ENCODE results near the gene ADIPOR2.
A peak's percentile ranks its signal among the peaks of the same experiment; 100 is the strongest.

Gene ADIPOR2

GRCh38 chr12:1738446-1738845 lies 47.6 kb downstream of the ADIPOR2 start:
- peaks cover 12% of the 10 kb centered on the region for H3K4me1 ChIP-seq (ENCODE audit: insufficient read depth, poor library complexity, severe bottlenecking)
- no peak for DNase-seq (ENCODE audit: low spot score)
- no peak overlapping the region for H3K27ac ChIP-seq (ENCODE audit: poor library complexity, severe bottlenecking)
- H3K9me3 ChIP-seq (ENCODE audit: severe bottlenecking), result no peaks in the 10 kb centered on the region
- no peak for ATAC-seq (ENCODE audit: low read depth)
- H3K4me3 ChIP-seq (ENCODE audit: severe bottlenecking), result no peak overlapping the region
- peaks cover 3% of the 10 kb centered on the region for H3K36me3 ChIP-seq (ENCODE audit: low read depth)
- no peaks in the 10 kb centered on the region for H3K27me3 ChIP-seq (ENCODE audit: insufficient read depth, poor library complexity, severe bottlenecking)
- TF ChIP-seq CTCF (IDR thresholded peaks at IDR 0.05; ENCODE audit: poor library complexity, severe bottlenecking), result no peak

GRCh38 chr12:1739368-1739767 lies 48.5 kb downstream of the ADIPOR2 start:
- ATAC-seq (ENCODE audit: low read depth) (no peak), DNase-seq (ENCODE audit: low spot score) (no peak)
- no peaks in the 10 kb centered on the region for H3K9me3 ChIP-seq (ENCODE audit: severe bottlenecking)
- peaks cover 12% of the 10 kb centered on the region for H3K4me1 ChIP-seq (ENCODE audit: insufficient read depth, poor library complexity, severe bottlenecking)
- no peak for TF ChIP-seq CTCF (IDR thresholded peaks at IDR 0.05; ENCODE audit: poor library complexity, severe bottlenecking)
- no peak overlapping the region for H3K4me3 ChIP-seq (ENCODE audit: severe bottlenecking)
- H3K27ac ChIP-seq (ENCODE audit: poor library complexity, severe bottlenecking), result no peak overlapping the region
- H3K36me3 ChIP-seq (ENCODE audit: low read depth), result peaks cover 1% of the 10 kb centered on the region
- no peaks in the 10 kb centered on the region for H3K27me3 ChIP-seq (ENCODE audit: insufficient read depth, poor library complexity, severe bottlenecking)

GRCh38 chr12:1740161-1740948 lies 49.5 kb downstream of the ADIPOR2 start:
- no peak for ATAC-seq (ENCODE audit: low read depth)
- Histone ChIP-seq H3K36me3 (ENCODE audit: low read depth) (peaks cover 11% of the 10 kb centered on the region), H3K27me3 (ENCODE audit: insufficient read depth, poor library complexity, severe bottlenecking) (no peaks in the 10 kb centered on the region), H3K27ac (ENCODE audit: poor library complexity, severe bottlenecking) (no peak overlapping the region), H3K4me1 (ENCODE audit: insufficient read depth, poor library complexity, severe bottlenecking) (peaks cover 12% of the 10 kb centered on the region), H3K4me3 (ENCODE audit: severe bottlenecking) (no peak overlapping the region), H3K9me3 (ENCODE audit: severe bottlenecking) (peaks cover 3% of the 10 kb centered on the region)
- TF ChIP-seq CTCF (IDR thresholded peaks at IDR 0.05; ENCODE audit: poor library complexity, severe bottlenecking), result no peak
- no peak for DNase-seq (ENCODE audit: low spot score)

GRCh38 chr12:1741154-1741949 lies 50.5 kb downstream of the ADIPOR2 start:
- peaks cover 12% of the 10 kb centered on the region for H3K4me1 ChIP-seq (ENCODE audit: insufficient read depth, poor library complexity, severe bottlenecking)
- peaks cover 3% of the 10 kb centered on the region for H3K9me3 ChIP-seq (ENCODE audit: severe bottlenecking)
- TF ChIP-seq CTCF (IDR thresholded peaks at IDR 0.05; ENCODE audit: poor library complexity, severe bottlenecking), result no peak
- ATAC-seq (ENCODE audit: low read depth) (peak; percentile 41; the same call in 1 of the 3 replicates), DNase-seq (ENCODE audit: low spot score) (no peak)
- no peak overlapping the region for H3K27ac ChIP-seq (ENCODE audit: poor library complexity, severe bottlenecking)
- H3K27me3 ChIP-seq (ENCODE audit: insufficient read depth, poor library complexity, severe bottlenecking), result no peaks in the 10 kb centered on the region
- H3K4me3 ChIP-seq (ENCODE audit: severe bottlenecking), result no peak overlapping the region
- peaks cover 19% of the 10 kb centered on the region for H3K36me3 ChIP-seq (ENCODE audit: low read depth)

All from RWPE2 (cell line).